NOMO-1 treated with DMSO at 0.1 percent for 48 hours (cell line): Measurements from ENCODE around the gene KIR2DL1.
"Not testable (repeated sequence)": the region's sequence is repeated elsewhere in the genome, so short reads cannot be mapped to it uniquely, and the experiment has no call there.

ENCODE experiments used
- DNase-seq: peaks from one replicate; lab custom pipeline; 2025; ENCODE audit not compliant: unreplicated experiment; lab: John Stamatoyannopoulos, UW

Gene KIR2DL1

GRCh38 chr19:54817670-54818536, 48.3 kb downstream of the KIR2DL1 start:
- no peak for DNase-seq

DNA sequence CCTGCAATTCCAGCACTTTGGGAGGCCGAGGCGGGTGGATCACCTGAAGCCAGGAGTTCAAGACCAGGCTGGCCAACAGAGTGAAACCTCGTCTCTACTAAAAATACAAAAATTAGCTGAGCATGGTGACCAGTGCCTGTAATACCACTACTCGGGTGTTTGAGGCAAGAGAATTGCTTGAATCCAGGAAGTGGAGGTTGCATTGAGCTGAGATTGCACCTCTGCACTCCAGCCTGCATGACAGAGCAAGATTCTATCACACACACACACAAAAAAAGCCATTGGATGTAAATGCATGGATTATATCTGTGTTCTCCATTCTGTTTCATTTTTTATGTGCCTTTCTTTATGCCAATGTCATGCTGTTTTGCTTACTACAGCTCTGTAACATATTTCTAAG, 54.8 kb downstream of the KIR2DL1 start:
- not testable (repeated sequence) for DNase-seq

DNA sequence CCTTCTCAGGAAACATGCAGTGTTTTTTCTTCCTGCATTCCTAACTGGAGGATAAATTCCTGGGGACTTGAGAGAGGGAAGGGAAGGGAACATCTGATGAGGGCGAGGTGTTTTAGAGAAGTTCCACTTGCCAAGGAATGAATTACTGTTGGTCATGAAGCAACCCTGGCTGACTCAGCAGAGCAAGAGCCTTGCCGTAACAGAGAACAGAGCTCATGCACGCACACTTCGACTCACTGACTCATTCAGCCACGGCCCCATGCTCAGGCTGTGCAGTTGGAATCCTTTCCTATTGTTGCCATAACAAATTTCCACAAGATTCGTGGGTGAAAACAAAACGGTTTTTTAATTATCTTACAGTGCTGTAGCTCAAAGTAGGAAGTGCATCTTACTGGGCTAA, 55.7 kb downstream of the KIR2DL1 start:
- DNase-seq, result peak; percentile 27

DNA sequence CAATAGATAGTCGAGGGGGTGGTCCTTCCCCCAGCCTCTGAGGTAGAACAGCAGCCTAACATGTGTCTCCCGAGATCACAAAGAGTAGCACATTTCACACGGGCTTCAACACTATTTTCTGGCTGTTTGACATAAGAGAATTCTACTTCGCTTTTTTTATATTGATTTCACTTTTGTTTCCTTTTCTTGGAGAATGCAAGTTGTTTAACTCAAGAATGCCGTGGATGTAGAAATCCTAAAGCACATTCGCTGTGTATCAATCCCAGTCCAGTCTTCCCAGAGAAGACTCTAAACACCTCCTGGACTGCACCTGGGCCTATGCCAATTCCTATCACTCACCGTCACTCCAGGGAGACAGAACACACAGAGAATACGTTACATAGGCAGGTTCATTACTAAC, 58.5 kb downstream of the KIR2DL1 start:
- DNase-seq, result not testable (repeated sequence)

GRCh38 chr19:54832496-54832895, 62.9 kb downstream of the KIR2DL1 start, which contains the start of gene KIR2DS4:
Gene KIR2DS4, plus strand, starts transcription at chr19:54832676.
- DNase-seq, result not testable (repeated sequence)
